Duodenal mucosa (tissue), 2 donors: ENCODE data around the gene TBPL1.

Experiments used
- H3K27ac ChIP-seq: one replicate; pipeline ENCODE4 v1.7.0; 2013; ENCODE audit warnings: low read depth, low read length
- H3K27me3 ChIP-seq, 2 donors: one replicate each; pipeline ENCODE4 v1.7.0; 2013; ENCODE audit warnings: low read length in 2 of 2, control low read depth in 1 of 2; ENCODE audit not compliant: insufficient read depth in 2 of 2, control insufficient read depth in 1 of 2
- H3K36me3 ChIP-seq, 2 donors: one replicate each; pipeline ENCODE4 v1.7.0; 2013; ENCODE audit warnings: low read length in 2 of 2, control low read depth in 1 of 2; ENCODE audit not compliant: insufficient read depth in 2 of 2, control insufficient read depth in 1 of 2
- H3K4me1 ChIP-seq, 2 donors: one replicate each; pipeline ENCODE4 v1.7.0; 2013; ENCODE audit warnings: low read length in 2 of 2, control low read depth in 1 of 2; ENCODE audit not compliant: insufficient read depth in 2 of 2, control insufficient read depth in 1 of 2
- H3K4me3 ChIP-seq, 2 donors: one replicate each; pipeline ENCODE4 v1.7.0; 2013; ENCODE audit warnings: low read length in 2 of 2, low read depth in 1 of 2
- H3K9ac ChIP-seq, 2 donors: one replicate each; pipeline ENCODE4 v1.7.0; 2013; ENCODE audit warnings: low read length in 2 of 2, low read depth in 1 of 2
- H3K9me3 ChIP-seq, 2 donors: one replicate each; pipeline ENCODE4 v1.7.0; 2013; ENCODE audit warnings: low read length in 2 of 2, control low read depth in 1 of 2; ENCODE audit not compliant: control insufficient read depth in 1 of 2

The TBPL1 gene

DNA sequence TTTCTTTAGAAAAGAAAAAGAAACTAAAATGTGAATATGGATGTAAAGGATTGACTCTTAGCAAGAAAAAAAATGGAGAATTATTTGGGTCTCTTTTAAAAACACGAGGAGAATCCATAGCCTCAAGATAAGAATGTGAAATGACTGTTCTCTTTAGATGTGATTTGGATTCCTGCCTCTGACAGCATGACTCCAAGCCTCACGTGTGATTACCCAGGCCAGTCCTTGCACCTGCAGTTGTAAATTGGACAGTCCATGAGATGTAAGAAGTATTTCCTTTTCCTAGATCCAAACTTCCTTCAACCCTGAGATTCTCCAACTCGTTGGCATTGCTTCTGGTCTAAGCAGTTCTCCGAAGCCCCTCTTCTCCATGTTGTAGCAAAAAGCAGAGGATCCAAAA, 67.5 kb downstream of the TBPL1 start:
- Histone ChIP-seq H3K4me1 (peaks cover 0 to 4% of the 10 kb centered on the region in 2 donors), H3K9me3 (no peaks in the 10 kb centered on the region), H3K36me3 (no peaks in the 10 kb centered on the region), H3K9ac (no peak overlapping the region), H3K27me3 (no peaks in the 10 kb centered on the region), H3K27ac (no peak overlapping the region), H3K4me3 (no peak overlapping the region)

DNA sequence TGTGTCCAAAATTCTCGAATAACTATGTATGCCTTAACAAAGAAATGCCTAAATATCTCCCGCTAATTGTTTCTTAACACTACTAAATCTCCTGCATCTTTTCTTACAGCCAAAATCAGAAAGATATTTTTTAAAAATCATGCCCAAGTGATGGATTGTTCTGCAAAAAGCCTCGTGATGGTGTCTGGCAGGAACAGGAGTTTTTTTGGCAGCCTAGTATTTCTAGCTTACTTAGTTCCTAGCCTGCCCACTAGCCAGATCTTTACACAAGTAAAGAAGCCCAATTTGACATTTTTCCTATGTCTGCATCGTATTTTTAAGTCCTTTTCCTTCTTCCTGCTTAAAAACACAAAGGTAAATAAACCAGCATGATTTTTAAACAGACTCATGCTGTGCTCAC, 67.9 kb downstream of the TBPL1 start:
- peaks cover 0 to 4% of the 10 kb centered on the region in 2 donors for H3K4me1 ChIP-seq
- no peaks in the 10 kb centered on the region for H3K36me3 ChIP-seq
- H3K27ac ChIP-seq, result no peak overlapping the region
- no peaks in the 10 kb centered on the region for H3K27me3 ChIP-seq
- H3K9ac ChIP-seq, result no peak overlapping the region
- H3K9me3 ChIP-seq, result no peaks in the 10 kb centered on the region
- no peak overlapping the region for H3K4me3 ChIP-seq

DNA sequence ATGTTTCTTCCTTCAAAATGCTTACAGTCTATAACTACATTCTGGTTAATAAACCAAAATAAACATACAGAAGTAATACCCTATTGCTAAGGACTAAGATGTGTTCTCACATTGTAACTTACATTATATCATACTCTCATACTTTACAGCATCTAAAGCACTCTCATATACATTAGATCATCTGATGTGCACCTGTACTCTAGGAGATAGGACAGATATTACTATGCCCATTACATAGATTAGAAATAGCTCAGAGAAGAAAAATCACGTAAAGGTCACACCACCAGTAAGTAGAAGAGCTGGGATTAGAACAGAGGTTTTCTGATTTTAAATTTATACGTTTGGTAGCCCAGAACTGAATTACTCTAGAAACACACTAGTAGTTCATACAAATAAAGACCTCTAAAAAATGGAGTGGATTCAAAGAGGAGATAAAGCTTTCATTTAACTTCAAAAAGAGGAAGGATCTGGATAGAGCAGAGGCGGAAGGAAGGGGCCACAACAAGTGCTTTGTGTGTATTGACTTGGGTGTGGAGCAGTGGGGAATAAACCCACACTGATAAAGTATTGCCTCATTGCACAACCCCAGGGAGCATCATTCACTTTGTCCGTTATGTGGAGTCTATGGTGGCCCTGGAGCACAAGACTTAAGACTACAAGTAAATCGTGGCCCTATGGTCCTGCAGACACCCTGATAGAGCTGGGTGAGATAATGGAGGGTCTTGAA, 68.5 kb downstream of the TBPL1 start:
- Histone ChIP-seq H3K9ac (no peak overlapping the region), H3K36me3 (no peaks in the 10 kb centered on the region), H3K27me3 (no peaks in the 10 kb centered on the region), H3K27ac (no peak overlapping the region), H3K4me3 (no peak overlapping the region), H3K4me1 (peaks cover 0 to 4% of the 10 kb centered on the region in 2 donors), H3K9me3 (no peaks in the 10 kb centered on the region)

DNA sequence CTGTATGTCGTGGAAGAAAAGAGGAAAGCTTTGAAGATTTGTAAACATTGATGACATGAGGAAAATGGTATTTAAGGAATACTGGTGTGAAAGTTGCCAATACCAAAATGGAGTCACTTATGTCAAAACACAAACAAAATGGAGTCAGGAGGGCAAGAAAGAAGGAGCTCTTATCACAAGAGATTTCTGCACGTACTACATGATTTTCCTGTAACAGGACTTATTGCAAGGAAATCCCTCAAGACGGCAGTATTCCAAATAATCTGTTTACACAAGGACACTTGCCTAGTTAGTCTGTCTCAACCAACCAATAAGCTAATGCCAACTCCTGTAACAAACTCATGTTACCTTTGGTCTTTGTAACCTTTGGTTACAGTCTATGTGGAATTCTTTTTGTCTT, 69.6 kb downstream of the TBPL1 start:
- Histone ChIP-seq H3K36me3 (no peaks in the 10 kb centered on the region), H3K9me3 (no peaks in the 10 kb centered on the region), H3K27me3 (no peaks in the 10 kb centered on the region), H3K27ac (no peak overlapping the region), H3K4me1 (peaks cover 0 to 14% of the 10 kb centered on the region in 2 donors), H3K9ac (no peak overlapping the region), H3K4me3 (no peak overlapping the region)

DNA sequence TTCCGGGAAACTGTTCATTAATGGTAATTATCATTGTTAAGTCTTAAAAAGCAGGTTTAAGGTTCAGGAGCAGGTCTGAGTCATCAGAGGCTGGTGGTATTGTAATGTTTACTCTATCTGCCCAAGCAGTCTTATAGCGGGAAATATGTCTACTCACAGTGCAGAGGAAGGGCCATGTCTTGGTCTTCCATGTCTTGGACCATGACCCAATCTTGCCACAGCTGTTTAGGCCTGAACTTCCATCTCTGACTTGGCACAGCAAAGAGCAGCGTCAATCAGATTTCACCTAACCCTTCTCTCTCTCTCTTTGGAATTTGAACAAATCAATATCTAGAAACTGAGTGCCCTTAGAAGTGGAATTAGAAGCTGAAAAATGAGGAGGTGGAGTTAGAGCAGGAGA, 73.6 kb downstream of the TBPL1 start:
- H3K9ac ChIP-seq, result no peak overlapping the region
- H3K27ac ChIP-seq, result no peak overlapping the region
- no peaks in the 10 kb centered on the region for H3K27me3 ChIP-seq
- no peaks in the 10 kb centered on the region for H3K9me3 ChIP-seq
- no peaks in the 10 kb centered on the region for H3K36me3 ChIP-seq
- peaks cover 0 to 10% of the 10 kb centered on the region in 2 donors for H3K4me1 ChIP-seq
- no peak overlapping the region for H3K4me3 ChIP-seq

DNA sequence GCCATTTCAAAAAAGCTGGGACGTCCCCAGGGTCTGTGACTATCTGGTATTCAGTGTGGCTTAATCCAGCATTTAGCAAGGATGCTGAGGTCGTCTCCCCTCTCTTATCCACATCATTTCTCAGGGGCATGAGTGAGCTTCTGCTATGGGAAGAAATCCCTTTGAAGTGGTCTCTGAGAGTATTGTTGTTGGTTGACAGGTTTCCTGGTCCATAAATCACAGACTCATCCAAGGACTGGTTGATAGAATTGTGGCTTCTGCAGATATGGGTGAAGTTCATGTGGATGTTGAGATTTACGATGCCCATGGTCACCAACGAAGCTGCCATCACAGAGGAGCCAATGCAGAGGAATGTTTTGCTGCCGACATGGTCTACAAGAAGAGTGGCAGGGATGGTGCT, 75.4 kb downstream of the TBPL1 start:
- Histone ChIP-seq H3K4me1 (peaks cover 0 to 10% of the 10 kb centered on the region in 2 donors), H3K27ac (no peak overlapping the region), H3K9ac (no peak overlapping the region), H3K4me3 (no peak overlapping the region), H3K36me3 (no peaks in the 10 kb centered on the region), H3K27me3 (no peaks in the 10 kb centered on the region), H3K9me3 (no peaks in the 10 kb centered on the region)

DNA sequence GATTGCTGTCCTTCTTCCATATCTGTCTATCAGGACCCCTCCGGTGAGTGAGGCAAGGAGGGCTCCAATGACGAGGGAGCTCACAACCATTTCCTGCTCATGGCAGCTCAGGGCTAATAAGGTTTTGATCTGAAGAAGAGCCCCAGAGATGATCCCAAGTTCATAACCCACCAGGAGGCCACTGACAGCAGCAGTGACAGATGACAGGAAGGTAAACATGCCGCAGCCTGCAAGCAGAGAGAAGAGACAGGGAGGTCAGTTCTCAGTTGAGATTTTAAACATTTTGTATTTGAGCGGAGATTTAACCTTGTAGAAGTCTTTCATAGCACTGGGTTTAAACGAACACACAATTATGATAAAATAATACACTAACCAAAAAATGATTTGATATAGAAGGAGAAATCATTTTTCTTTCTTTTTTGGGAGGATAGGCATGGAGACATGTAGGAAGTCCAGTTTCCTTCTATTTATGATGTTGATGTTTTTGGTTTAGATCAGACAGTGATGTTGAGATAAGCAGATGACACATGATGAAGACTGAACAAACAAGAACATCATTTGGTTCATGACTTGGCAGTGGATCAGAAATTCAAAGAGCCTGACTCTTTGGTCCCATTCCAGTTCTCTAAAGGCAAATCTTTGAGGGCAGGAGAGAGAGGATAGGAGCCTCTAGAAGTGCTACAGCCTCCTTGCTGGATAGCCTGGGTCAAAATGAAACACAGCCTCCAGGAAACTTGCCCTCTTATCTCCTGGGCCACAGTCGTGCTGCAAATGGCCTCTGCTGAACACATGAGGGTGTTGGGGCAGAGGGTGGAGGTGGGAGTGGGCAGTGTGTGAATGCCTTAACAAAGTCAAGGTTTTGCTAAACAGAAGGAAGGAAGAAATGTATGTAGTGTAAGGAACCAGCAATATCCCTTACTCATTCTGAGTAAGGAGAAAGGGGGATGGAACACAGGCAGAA, 76.8 kb downstream of the TBPL1 start:
- H3K9ac ChIP-seq, result no peak overlapping the region
- H3K36me3 ChIP-seq, result no peaks in the 10 kb centered on the region
- peaks cover 2 to 10% of the 10 kb centered on the region in 2 donors for H3K4me1 ChIP-seq
- H3K27ac ChIP-seq, result no peak overlapping the region
- H3K27me3 ChIP-seq, result no peaks in the 10 kb centered on the region
- H3K9me3 ChIP-seq, result no peaks in the 10 kb centered on the region
- H3K4me3 ChIP-seq, result no peak overlapping the region

DNA sequence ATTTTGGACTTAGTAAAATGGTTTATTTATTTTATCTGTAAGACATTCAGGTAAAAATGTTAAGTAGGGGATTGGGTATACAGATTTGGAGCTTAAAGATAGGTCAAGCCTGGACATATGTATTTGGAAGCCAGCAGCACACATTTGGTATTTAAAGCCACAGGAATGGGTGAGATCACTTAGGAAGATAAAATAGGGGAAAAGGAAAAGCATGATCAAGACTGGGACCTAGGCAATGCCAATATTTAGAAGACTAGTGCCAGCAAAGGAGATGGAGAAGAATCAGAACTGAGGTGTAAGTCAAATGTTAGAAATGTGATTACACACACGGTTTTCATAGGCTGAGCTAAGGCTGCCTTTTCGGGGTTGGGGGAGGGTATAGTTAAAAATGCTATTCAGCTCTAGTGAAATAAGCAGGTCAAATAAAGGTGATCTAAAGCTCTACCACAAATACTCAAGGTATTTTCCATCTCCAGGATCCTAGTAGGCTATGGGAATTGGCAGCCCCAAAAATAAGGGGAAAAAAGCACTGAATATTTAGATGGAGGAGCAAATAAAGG, 78.8 kb downstream of the TBPL1 start:
- Histone ChIP-seq H3K4me3 (no peak overlapping the region), H3K4me1 (peaks cover 12 to 21% of the 10 kb centered on the region in 2 donors), H3K9me3 (no peaks in the 10 kb centered on the region), H3K36me3 (no peaks in the 10 kb centered on the region), H3K27me3 (no peaks in the 10 kb centered on the region), H3K9ac (no peak overlapping the region), H3K27ac (no peak overlapping the region)

DNA sequence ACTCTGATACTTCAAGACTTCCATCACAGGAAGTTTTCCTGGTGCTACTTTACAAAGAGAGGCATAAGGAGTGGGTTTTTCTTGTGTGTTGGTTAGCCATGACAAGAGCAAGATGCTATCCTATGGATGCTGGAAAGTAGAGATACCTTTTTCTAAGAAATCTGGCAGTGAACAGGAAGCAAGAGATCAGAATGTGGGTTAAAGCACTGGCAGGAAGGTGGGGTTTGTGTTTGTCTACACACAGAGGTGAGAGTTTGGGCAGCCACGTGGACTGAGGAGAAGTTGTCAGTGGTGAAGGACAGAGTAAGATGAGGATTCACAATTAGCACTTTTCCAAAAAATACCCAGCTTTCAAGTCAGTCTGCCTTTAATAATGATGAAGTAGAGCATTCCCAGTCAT, 81.5 kb downstream of the TBPL1 start:
- Histone ChIP-seq H3K27me3 (no peaks in the 10 kb centered on the region), H3K4me3 (no peak overlapping the region), H3K9ac (no peak overlapping the region), H3K9me3 (no peaks in the 10 kb centered on the region), H3K4me1 (peaks cover 12 to 13% of the 10 kb centered on the region in 2 donors), H3K36me3 (no peaks in the 10 kb centered on the region), H3K27ac (no peak overlapping the region)
